Measurements from ENCODE around the gene UBE2G2.

GRCh38 chr21:44840771-44841170 lies 39.2 kb upstream of the UBE2G2 start:
- TF ChIP-seq CTCF (IDR thresholded peaks at IDR 0.05; ENCODE audit: insufficient read depth, low read length) (no peak), GABPA (IDR thresholded peaks at IDR 0.05; ENCODE audit: low read depth) (no peak)
